ENCODE results near the gene GPSM1.
"Not testable (repeated sequence)": the region's sequence is repeated elsewhere in the genome, so short reads cannot be mapped to it uniquely, and the experiment has no call there.

Gene GPSM1

DNA sequence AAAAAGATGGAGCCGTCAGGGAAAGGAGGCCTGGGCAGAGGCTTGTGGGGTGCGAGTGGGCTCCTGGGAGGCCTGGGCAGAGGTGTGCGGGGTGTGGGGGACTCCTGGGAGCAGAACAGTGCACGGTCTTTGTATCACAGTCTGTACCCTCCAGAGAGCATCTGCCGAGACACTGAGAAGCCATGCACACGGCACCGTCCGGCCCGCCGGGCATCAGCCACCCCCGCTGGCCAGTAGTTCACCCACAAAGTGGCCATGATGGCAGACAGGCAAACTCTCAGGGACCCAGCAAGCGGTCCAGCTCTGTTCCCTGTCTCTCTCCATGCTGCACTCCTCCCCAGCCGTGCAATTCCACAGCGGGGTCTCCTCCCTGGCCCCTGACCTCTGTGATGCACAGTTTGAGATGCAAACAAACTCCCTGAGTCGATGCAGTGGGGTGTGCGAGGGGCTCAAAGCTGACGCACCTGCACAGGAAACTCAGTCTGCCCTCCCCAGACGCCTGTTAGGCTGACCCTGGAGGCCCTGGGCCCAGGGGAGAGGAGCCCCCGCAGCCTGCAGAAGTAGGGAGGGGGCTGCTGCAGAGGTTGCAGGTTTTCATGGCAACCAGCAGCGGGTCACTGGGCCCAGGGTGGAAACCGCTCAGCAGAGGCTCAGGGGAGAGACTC is 9.1 kb upstream of the GPSM1 start:
- no peaks in the 10 kb centered on the region for H3K9me3 ChIP-seq (ENCODE audit: control insufficient read depth, low read length)
- no peaks in the 10 kb centered on the region for H3K27me3 ChIP-seq (replicated peaks; ENCODE audit: control insufficient read depth, insufficient read depth, low read length, poor library complexity, severe bottlenecking)
- H3K4me3 ChIP-seq (ENCODE audit: insufficient read depth, low read depth, low read length, poor library complexity, severe bottlenecking) = no peak overlapping the region
- DNase-seq = no peak
- H3K27ac ChIP-seq (ENCODE audit: insufficient read depth, low read length, poor library complexity, severe bottlenecking) = no peak overlapping the region
- no peaks in the 10 kb centered on the region for H3K4me1 ChIP-seq (ENCODE audit: control insufficient read depth, insufficient read depth, low read length, poor library complexity, severe bottlenecking)
- no peaks in the 10 kb centered on the region for H3K36me3 ChIP-seq (ENCODE audit: control insufficient read depth, insufficient read depth, low read length)

DNA sequence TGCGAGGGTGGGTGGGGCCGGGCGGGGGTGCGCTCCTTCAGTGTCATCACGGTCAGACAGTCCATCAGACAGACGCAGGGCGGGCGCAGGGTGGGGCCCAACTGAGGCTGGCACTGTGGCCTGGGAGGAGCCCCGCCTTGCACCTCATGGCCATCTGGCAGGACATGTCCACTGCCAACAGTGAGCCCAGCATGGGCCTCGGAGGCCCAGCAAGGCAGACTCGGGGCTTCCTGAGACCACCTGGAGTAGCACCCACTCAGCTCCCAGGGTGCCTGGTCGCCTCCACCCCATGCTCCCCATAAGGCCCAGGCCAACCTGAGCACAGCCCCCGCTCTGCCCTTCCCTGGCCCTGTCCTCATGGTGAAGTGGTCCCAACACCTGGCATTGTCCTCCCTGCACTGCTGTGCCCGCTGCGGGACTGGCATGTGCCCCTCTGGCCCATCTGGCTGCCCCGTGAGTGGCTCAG is 8.5 kb upstream of the GPSM1 start:
- H3K4me3 ChIP-seq (ENCODE audit: insufficient read depth, low read depth, low read length, poor library complexity, severe bottlenecking) = no peak overlapping the region
- DNase-seq = no peak
- H3K27me3 ChIP-seq (replicated peaks; ENCODE audit: control insufficient read depth, insufficient read depth, low read length, poor library complexity, severe bottlenecking) = no peaks in the 10 kb centered on the region
- no peaks in the 10 kb centered on the region for H3K36me3 ChIP-seq (ENCODE audit: control insufficient read depth, insufficient read depth, low read length)
- H3K4me1 ChIP-seq (ENCODE audit: control insufficient read depth, insufficient read depth, low read length, poor library complexity, severe bottlenecking) = no peaks in the 10 kb centered on the region
- no peaks in the 10 kb centered on the region for H3K9me3 ChIP-seq (ENCODE audit: control insufficient read depth, low read length)
- H3K27ac ChIP-seq (ENCODE audit: insufficient read depth, low read length, poor library complexity, severe bottlenecking) = no peak overlapping the region

DNA sequence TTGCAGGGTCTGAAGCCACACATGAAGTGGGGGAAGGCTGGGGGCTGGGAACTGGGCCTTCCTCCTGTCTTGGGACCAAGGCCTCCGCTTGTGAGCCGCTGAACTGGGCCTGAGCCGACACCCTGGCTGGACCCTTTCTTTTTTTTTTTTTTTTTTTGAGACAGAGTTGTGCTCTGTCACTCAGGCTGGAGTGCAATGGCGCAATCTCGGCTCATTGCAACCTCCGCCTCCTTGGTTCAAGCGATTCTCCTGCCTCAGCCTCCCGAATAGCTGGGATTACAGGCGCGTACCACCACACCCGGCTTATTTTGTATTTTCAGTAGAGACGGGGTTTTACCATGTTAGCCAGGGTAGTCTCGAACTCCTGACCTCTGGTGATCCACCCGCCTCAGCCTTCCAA is 8.1 kb upstream of the GPSM1 start:
- not testable (repeated sequence) for H3K27ac ChIP-seq (ENCODE audit: insufficient read depth, low read length, poor library complexity, severe bottlenecking); H3K4me3 ChIP-seq (ENCODE audit: insufficient read depth, low read depth, low read length, poor library complexity, severe bottlenecking); H3K9me3 ChIP-seq (ENCODE audit: control insufficient read depth, low read length); H3K4me1 ChIP-seq (ENCODE audit: control insufficient read depth, insufficient read depth, low read length, poor library complexity, severe bottlenecking); H3K36me3 ChIP-seq (ENCODE audit: control insufficient read depth, insufficient read depth, low read length); DNase-seq; H3K27me3 ChIP-seq (replicated peaks; ENCODE audit: control insufficient read depth, insufficient read depth, low read length, poor library complexity, severe bottlenecking)

DNA sequence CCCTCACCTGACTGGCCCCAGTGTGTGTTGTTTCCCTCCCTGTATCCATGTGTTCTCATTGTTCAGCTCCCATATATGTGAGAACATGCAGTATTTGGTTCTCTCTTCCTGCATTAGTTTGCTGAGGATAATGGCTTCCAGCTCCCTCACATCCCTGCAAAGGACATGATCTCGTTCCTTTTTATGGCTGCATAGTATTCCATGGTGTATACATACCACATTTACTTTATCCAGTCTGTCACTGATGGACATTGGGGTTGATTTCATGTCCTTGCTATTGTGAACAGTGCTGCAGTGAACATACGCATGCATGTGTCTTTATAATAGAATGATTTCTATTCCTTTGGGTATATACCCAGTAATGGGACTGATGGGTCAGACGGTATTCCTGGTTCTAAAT is 7.4 kb upstream of the GPSM1 start:
- H3K4me1 ChIP-seq (ENCODE audit: control insufficient read depth, insufficient read depth, low read length, poor library complexity, severe bottlenecking); H3K27ac ChIP-seq (ENCODE audit: insufficient read depth, low read length, poor library complexity, severe bottlenecking); H3K36me3 ChIP-seq (ENCODE audit: control insufficient read depth, insufficient read depth, low read length); H3K9me3 ChIP-seq (ENCODE audit: control insufficient read depth, low read length); H3K27me3 ChIP-seq (replicated peaks; ENCODE audit: control insufficient read depth, insufficient read depth, low read length, poor library complexity, severe bottlenecking); H3K4me3 ChIP-seq (ENCODE audit: insufficient read depth, low read depth, low read length, poor library complexity, severe bottlenecking); DNase-seq: not testable (repeated sequence)

DNA sequence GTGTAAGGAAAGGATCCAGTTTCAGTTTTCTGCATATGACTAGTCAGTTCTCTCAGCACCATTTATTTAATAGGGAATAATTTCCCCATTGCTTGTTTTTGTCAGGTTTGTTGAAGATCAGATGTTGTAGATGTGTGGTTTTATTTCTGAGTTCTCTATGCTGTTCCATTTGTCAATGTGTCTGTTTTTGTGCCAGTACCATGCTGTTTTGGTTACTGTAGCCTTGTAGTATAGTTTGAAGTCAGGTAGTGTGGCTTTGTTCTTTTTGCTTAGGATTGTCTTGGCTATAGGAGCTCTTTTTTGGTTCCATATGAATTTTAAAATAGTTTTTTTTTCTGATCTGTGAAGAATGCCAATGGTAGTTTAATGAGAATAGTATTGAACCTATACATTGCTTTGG is 6.4 kb upstream of the GPSM1 start:
- not testable (repeated sequence) for H3K4me1 ChIP-seq (ENCODE audit: control insufficient read depth, insufficient read depth, low read length, poor library complexity, severe bottlenecking); H3K36me3 ChIP-seq (ENCODE audit: control insufficient read depth, insufficient read depth, low read length); H3K27ac ChIP-seq (ENCODE audit: insufficient read depth, low read length, poor library complexity, severe bottlenecking); DNase-seq; H3K4me3 ChIP-seq (ENCODE audit: insufficient read depth, low read depth, low read length, poor library complexity, severe bottlenecking); H3K27me3 ChIP-seq (replicated peaks; ENCODE audit: control insufficient read depth, insufficient read depth, low read length, poor library complexity, severe bottlenecking); H3K9me3 ChIP-seq (ENCODE audit: control insufficient read depth, low read length)

DNA sequence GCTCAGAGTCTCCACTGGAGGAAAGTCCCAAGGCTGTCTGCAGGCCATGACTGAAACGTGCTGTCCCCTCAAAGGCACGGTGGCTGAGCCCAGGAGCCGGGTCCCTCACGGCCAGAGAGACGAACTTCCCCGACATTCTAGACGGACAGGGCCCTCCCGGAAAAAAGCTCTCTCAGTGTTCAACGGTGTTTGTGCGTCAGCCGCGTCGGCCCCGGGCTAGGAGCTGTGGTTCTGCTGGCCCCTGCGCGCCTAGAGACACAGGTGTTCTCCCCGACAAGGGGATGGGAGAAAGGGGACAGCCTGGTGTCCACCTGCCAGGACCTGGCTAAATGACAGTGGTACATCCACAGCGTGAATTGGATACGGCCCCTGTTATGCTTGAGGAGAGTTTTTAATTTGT is 5.8 kb upstream of the GPSM1 start:
- no peaks in the 10 kb centered on the region for H3K36me3 ChIP-seq (ENCODE audit: control insufficient read depth, insufficient read depth, low read length)
- H3K4me3 ChIP-seq (ENCODE audit: insufficient read depth, low read depth, low read length, poor library complexity, severe bottlenecking) = no peak overlapping the region
- H3K27me3 ChIP-seq (replicated peaks; ENCODE audit: control insufficient read depth, insufficient read depth, low read length, poor library complexity, severe bottlenecking) = no peaks in the 10 kb centered on the region
- DNase-seq = no peak
- no peaks in the 10 kb centered on the region for H3K4me1 ChIP-seq (ENCODE audit: control insufficient read depth, insufficient read depth, low read length, poor library complexity, severe bottlenecking)
- no peak overlapping the region for H3K27ac ChIP-seq (ENCODE audit: insufficient read depth, low read length, poor library complexity, severe bottlenecking)
- H3K9me3 ChIP-seq (ENCODE audit: control insufficient read depth, low read length) = no peaks in the 10 kb centered on the region

DNA sequence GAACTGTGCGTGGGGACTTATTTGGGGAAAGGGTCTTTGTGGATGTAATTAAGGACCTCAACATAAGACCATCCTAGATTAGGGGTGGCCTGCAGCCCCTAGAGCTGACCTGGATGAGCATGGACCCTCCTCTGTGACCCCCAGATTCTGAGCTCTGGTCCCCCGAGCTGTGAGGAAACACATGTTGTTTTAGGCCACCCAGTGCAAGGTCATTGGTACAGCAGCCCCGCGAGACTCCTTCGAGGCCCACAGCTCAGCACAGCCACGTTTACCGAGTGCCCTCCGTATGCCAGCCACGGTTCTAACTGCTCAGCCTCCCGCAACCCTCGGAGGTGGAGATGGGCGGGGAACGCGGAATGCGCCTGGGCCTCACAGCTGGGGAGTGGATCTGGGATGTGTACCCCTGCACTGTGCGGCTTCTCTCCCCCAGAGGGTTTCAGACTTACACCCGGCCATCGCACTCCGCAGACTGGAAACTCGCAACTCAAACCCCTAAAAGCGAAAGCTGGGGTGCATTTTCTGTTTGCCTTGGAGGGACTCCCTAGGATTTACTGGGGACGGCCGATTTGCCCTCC is 4.5 kb upstream of the GPSM1 start:
- H3K27ac ChIP-seq (ENCODE audit: insufficient read depth, low read length, poor library complexity, severe bottlenecking) = no peak overlapping the region
- no peak overlapping the region for H3K4me3 ChIP-seq (ENCODE audit: insufficient read depth, low read depth, low read length, poor library complexity, severe bottlenecking)
- no peaks in the 10 kb centered on the region for H3K9me3 ChIP-seq (ENCODE audit: control insufficient read depth, low read length)
- no peaks in the 10 kb centered on the region for H3K36me3 ChIP-seq (ENCODE audit: control insufficient read depth, insufficient read depth, low read length)
- no peak for DNase-seq
- no peaks in the 10 kb centered on the region for H3K27me3 ChIP-seq (replicated peaks; ENCODE audit: control insufficient read depth, insufficient read depth, low read length, poor library complexity, severe bottlenecking)
- peaks cover 3% of the 10 kb centered on the region for H3K4me1 ChIP-seq (ENCODE audit: control insufficient read depth, insufficient read depth, low read length, poor library complexity, severe bottlenecking)

DNA sequence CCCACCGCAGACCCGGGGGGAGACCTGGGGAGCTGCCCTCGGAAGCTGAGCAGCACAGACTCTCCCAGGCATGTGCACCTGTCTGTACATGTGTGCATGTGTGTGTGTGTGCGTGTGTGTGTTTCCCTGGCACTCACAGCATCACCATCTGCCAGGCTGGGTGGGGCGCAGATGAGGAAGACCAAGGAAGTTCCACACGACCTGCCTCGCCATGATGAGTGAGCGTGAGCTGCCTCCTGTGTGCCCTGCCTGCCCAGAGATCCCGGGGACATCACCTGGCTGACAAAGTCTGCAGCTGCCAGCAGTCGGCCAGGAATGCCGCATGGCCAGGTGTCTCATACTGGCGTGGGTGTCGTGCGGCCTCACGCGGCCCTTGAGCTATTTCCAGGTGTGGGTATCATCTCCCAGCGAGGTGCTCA is 4.0 kb upstream of the GPSM1 start:
- DNase-seq = no peak
- H3K27ac ChIP-seq (ENCODE audit: insufficient read depth, low read length, poor library complexity, severe bottlenecking) = no peak overlapping the region
- H3K4me3 ChIP-seq (ENCODE audit: insufficient read depth, low read depth, low read length, poor library complexity, severe bottlenecking) = no peak overlapping the region
- peaks cover 8% of the 10 kb centered on the region for H3K4me1 ChIP-seq (ENCODE audit: control insufficient read depth, insufficient read depth, low read length, poor library complexity, severe bottlenecking)
- H3K9me3 ChIP-seq (ENCODE audit: control insufficient read depth, low read length) = no peaks in the 10 kb centered on the region
- H3K36me3 ChIP-seq (ENCODE audit: control insufficient read depth, insufficient read depth, low read length) = no peaks in the 10 kb centered on the region
- no peaks in the 10 kb centered on the region for H3K27me3 ChIP-seq (replicated peaks; ENCODE audit: control insufficient read depth, insufficient read depth, low read length, poor library complexity, severe bottlenecking)

DNA sequence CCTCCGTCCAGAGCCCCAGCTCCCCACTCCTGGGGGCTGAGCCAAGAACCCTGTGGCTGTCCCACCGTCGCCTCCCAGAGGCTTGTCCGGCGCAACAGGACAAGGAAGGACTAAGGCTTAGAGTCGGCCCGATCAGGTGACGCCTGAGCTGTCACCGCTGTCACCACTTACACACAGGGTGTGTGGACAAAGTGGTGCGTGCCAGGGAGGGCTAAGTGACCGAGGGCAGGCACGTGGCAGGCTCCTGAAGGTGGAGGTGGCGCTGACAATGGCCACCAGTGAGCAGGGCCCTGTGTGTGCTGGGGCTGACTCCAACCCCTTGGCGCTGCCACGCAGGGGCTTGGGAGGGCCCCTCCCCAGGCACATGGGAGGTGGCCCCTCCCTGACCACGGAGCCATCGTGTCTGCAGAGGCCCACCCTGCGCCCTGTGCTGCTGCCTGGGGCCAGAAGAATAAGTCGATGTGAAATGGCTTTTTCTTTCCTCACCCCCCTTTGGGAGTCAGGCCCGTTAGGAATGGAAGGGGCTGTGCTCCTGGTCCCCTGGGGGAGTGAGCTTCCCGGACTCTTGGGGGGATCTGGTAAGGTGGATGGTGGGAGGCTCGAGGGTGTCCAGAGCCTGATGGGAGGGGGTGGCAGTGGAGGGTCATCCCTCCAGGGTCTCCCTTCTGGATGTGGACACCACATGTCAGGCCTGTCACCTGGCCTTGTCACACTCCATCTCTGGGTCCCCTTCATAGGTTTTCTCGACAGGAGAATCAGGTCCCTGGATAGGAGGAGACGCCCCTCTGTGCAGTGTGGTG is 2.6 kb upstream of the GPSM1 start:
- H3K4me3 ChIP-seq (ENCODE audit: insufficient read depth, low read depth, low read length, poor library complexity, severe bottlenecking) = no peak overlapping the region
- H3K36me3 ChIP-seq (ENCODE audit: control insufficient read depth, insufficient read depth, low read length) = no peaks in the 10 kb centered on the region
- no peaks in the 10 kb centered on the region for H3K27me3 ChIP-seq (replicated peaks; ENCODE audit: control insufficient read depth, insufficient read depth, low read length, poor library complexity, severe bottlenecking)
- H3K4me1 ChIP-seq (ENCODE audit: control insufficient read depth, insufficient read depth, low read length, poor library complexity, severe bottlenecking) = peaks cover 11% of the 10 kb centered on the region
- H3K9me3 ChIP-seq (ENCODE audit: control insufficient read depth, low read length) = no peaks in the 10 kb centered on the region
- DNase-seq = no peak
- H3K27ac ChIP-seq (ENCODE audit: insufficient read depth, low read length, poor library complexity, severe bottlenecking) = no peak overlapping the region

DNA sequence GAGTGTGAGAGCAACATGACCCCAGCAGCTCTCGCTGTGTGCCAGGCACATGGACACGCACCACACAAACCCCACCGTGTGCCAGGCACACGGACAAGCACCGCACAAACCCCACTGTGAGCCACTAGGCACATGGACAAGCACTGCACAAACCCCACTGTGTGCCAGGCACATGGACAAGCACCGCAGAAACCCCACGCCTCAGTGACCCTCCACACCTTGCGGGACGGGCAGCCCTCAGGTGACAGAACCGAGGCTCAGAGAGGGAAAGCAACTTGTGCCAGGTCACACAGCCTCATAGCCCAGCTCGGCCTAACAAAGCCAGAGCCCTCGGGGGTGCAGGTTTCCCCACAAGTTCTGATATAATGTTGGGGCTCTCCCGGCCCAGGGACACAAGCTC is 2.0 kb upstream of the GPSM1 start:
- H3K4me1 ChIP-seq (ENCODE audit: control insufficient read depth, insufficient read depth, low read length, poor library complexity, severe bottlenecking) = peaks cover 11% of the 10 kb centered on the region
- no peak overlapping the region for H3K27ac ChIP-seq (ENCODE audit: insufficient read depth, low read length, poor library complexity, severe bottlenecking)
- DNase-seq = no peak
- H3K4me3 ChIP-seq (ENCODE audit: insufficient read depth, low read depth, low read length, poor library complexity, severe bottlenecking) = no peak overlapping the region
- no peaks in the 10 kb centered on the region for H3K9me3 ChIP-seq (ENCODE audit: control insufficient read depth, low read length)
- no peaks in the 10 kb centered on the region for H3K27me3 ChIP-seq (replicated peaks; ENCODE audit: control insufficient read depth, insufficient read depth, low read length, poor library complexity, severe bottlenecking)
- no peaks in the 10 kb centered on the region for H3K36me3 ChIP-seq (ENCODE audit: control insufficient read depth, insufficient read depth, low read length)
